SU-DHL-6 (cell line): ENCODE data around the gene SUN1.

ENCODE experiments used
- EZH2phosphoT487 ChIP-seq: fragments of 200-600 bp; sonication (generic), shearing (Covaris generic); conservative IDR thresholded peaks from 2 replicates; pipeline ENCODE4 v1.6.1; 2018; ENCODE audit warnings: mild to moderate bottlenecking, antibody characterized with exemption, low read length, moderate library complexity, mixed read lengths
- TF ChIP-seq, protein P1 (sequence below): fragments of 200-600 bp; sonication (generic); IDR thresholded peaks from one replicate; pipeline ENCODE4 v1.5.1; 2017; ENCODE audit warnings: antibody characterized with exemption, mild to moderate bottlenecking, low read length, moderate library complexity; ENCODE audit not compliant: insufficient read depth, poor library complexity, severe bottlenecking

GRCh38 chr7:914521-915194, 82.4 kb downstream of the SUN1 start:
- TF ChIP-seq, protein P1, sequence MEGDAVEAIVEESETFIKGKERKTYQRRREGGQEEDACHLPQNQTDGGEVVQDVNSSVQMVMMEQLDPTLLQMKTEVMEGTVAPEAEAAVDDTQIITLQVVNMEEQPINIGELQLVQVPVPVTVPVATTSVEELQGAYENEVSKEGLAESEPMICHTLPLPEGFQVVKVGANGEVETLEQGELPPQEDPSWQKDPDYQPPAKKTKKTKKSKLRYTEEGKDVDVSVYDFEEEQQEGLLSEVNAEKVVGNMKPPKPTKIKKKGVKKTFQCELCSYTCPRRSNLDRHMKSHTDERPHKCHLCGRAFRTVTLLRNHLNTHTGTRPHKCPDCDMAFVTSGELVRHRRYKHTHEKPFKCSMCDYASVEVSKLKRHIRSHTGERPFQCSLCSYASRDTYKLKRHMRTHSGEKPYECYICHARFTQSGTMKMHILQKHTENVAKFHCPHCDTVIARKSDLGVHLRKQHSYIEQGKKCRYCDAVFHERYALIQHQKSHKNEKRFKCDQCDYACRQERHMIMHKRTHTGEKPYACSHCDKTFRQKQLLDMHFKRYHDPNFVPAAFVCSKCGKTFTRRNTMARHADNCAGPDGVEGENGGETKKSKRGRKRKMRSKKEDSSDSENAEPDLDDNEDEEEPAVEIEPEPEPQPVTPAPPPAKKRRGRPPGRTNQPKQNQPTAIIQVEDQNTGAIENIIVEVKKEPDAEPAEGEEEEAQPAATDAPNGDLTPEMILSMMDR: no peak
- no peak for TF ChIP-seq EZH2phosphoT487
